GM10847 (cell line): ENCODE results near the gene UBE2E2.

Experiments used
- POLR2A ChIP-seq: IDR thresholded peaks from 2 replicates; pipeline ENCODE4 v1.6.1; 2011; ENCODE audit not compliant: insufficient read length; ENCODE audit errors: extremely low read depth

The UBE2E2 gene

GRCh38 chr3:23175341-23176083, 27.6 kb upstream of the UBE2E2 start:
- no peak for TF ChIP-seq POLR2A

DNA sequence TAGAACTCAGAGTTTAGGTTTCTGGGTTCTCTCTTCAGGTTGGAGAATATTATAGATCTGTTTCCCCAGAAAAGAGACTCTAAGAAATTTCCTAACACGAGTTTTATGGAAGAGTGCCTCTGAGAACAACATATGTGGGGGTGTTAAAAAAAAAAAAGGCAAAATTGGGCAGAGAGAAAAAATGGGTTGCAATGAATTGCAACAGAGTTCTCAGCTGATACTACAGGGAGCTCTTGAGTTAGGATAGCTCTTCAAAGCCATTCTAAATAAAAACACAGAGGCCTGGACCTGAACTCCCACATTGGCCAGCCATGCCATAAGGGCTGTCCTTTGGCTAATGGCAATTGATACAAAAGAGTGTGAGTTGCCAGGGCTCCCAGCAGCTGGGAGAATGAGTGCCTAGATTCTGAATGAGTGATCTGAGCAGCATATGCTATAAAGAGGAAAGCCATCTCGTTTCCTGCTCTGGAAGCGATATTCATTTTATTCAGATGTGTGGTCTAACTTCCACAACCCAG, 20.1 kb upstream of the UBE2E2 start:
- no peak for TF ChIP-seq POLR2A

GRCh38 chr3:23183731-23184130, 19.4 kb upstream of the UBE2E2 start:
- TF ChIP-seq POLR2A = no peak

- no peak for TF ChIP-seq POLR2A
Observed at GRCh38 chr3:23185861-23186260, 17.3 kb upstream of the UBE2E2 start.

- TF ChIP-seq POLR2A = no peak
Observed at GRCh38 chr3:23189187-23189586, 13.9 kb upstream of the UBE2E2 start.

GRCh38 chr3:23192816-23193215, 10.3 kb upstream of the UBE2E2 start:
- TF ChIP-seq POLR2A = no peak

DNA sequence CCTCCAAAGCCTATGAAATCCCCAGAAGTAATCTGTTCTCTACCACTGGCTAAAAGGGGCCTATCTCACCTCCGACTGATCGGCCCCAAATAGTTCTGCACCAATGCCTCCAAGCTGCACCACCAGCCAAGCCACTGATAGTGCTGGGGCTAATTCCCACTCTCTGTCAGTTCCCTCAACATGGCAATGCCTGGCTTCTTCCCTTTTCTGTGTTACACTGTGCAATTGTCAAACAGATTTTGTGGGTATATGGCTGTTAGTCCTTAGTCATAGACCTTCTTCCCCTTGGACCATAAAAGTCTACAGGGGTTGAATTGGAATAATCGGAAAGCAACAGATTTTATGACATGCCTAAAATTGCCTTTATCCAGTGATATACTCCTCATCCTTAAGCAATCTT, 9.3 kb upstream of the UBE2E2 start:
- TF ChIP-seq POLR2A = no peak

DNA sequence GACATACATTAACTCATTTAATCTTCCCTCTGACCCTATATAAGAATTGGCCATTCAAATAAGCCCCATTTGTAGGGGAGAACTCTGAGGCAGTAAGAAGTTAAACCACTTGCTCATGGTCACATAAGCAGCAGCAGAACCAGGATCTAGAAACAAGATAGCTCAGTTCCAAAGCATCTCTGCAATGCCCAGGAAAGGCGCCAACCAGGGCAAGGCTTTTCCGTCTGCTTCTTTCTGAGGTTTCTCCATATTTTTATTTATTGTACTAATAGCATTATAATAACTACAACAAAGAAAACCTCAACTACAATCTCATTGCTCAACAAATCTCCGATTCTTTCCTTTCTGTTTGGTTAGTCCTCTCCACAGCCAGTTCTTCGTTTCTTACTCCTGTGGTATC, 4.3 kb upstream of the UBE2E2 start:
- no peak for TF ChIP-seq POLR2A

- TF ChIP-seq POLR2A = no peak
Observed at GRCh38 chr3:23199649-23200048, 3.5 kb upstream of the UBE2E2 start.

- TF ChIP-seq POLR2A = no peak
Observed at GRCh38 chr3:23201154-23201838, 1.8 kb upstream of the UBE2E2 start.

DNA sequence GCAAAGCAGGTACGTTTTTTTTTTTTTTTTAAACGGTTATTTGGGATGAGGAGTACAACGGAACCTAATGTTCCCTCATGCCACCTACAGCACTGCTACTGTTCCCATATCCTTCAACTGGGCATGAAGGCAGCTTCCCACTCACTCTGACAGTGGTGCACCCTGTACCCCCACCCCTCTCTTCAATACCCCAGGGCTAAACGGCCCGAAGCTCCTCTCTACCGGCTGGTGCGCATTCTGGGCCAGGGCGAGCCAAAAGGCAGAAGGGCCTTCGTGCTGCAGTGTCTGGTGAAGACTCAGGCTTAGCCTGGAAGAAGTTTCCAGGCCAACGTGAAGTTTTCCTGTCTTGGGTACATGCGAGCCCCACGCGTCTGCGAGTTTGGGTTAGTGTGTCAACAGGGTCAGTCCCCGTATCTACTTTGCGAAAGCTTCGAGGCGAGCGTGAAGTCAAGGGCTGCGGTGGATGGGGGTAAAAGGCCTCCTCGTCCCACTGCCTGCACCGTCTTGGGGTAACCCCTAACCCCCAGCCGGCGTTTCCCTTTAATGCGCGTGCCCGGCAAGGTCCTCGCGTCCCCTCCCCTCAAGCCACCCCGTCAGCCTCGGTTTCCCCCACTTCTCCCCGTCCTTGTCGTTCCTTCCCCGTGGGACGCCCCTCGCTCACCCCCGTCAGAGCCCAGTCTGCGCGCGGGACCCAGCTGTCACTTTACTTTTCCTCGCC, 765 bp upstream of the UBE2E2 start:
- no peak for TF ChIP-seq POLR2A

- TF ChIP-seq POLR2A = no peak
Observed at GRCh38 chr3:23203708-23204330, 692 bp downstream of the UBE2E2 start.

DNA sequence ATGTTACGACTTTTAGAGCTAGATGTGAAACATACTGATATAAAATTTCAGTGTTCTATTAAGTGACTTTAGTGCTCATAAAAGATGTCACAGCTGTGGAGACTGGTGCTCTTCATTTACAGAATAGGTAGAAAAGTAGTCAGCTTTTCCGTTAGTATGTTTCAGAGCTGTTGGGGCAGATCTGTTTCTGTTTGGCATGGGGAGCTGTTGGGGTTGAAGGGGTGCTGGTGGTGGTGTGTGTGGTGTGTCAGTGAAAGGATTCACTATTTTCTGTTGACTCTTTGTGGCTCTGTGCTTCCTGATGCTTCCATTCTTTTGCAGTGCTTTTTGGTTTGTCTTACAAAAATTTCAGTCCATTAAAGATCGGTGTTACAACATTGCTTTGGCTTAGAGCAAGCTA, 3.2 kb downstream of the UBE2E2 start:
- TF ChIP-seq POLR2A = no peak

GRCh38 chr3:23209103-23209502, 6.0 kb downstream of the UBE2E2 start:
- TF ChIP-seq POLR2A = no peak

GRCh38 chr3:23209747-23210487, 6.8 kb downstream of the UBE2E2 start:
- TF ChIP-seq POLR2A = no peak
